SU-DHL-6 (cell line): ENCODE measurements around the gene ACAP3.

Experiments
- H2AFZ ChIP-seq: fragments of 200-600 bp; sonication (generic); 2 replicates; pipeline ENCODE4 v1.6.1; 2014; ENCODE audit warnings: low read depth, mild to moderate bottlenecking, moderate library complexity, mixed read lengths, antibody characterized with exemption, low read length; ENCODE audit not compliant: severe bottlenecking
- H3F3A ChIP-seq: fragments of 200-600 bp; shearing (Covaris generic); 2 replicates; pipeline ENCODE4 v1.6.0; 2016; ENCODE audit warnings: antibody characterized with exemption, mild to moderate bottlenecking; ENCODE audit not compliant: insufficient read depth
- H3K27ac ChIP-seq: fragments of 200-600 bp; sonication (generic); 2 replicates; pipeline ENCODE4 v1.5.1; 2016; ENCODE audit warnings: low read depth, mild to moderate bottlenecking, low read length, moderate library complexity, mixed read lengths
- H3K27me3 ChIP-seq: fragments of 200-600 bp; sonication (generic), shearing (Covaris generic); 2 replicates; pipeline ENCODE4 v1.6.0; 2014; ENCODE audit warnings: mild to moderate bottlenecking, low read length
- H3K36me3 ChIP-seq: fragments of 200-600 bp; sonication (generic); 2 replicates; pipeline ENCODE4 v1.6.1; 2014; ENCODE audit warnings: mild to moderate bottlenecking, low read length, mixed read lengths
- H3K4me2 ChIP-seq: fragments of 300-600, 200-600 bp; shearing (Covaris generic), sonication (generic); 2 replicates; pipeline ENCODE4 v1.6.0; 2014; ENCODE audit warnings: low read length, low read depth, mild to moderate bottlenecking; ENCODE audit not compliant: poor library complexity, severe bottlenecking
- H3K4me3 ChIP-seq: fragments of 200-600 bp; sonication (generic); 2 replicates; pipeline ENCODE4 v1.5.1; 2014; ENCODE audit warnings: antibody characterized with exemption, low read length, mild to moderate bottlenecking, mixed read lengths; ENCODE audit not compliant: insufficient read depth, poor library complexity, severe bottlenecking
- H3K79me2 ChIP-seq: fragments of 200-600 bp; sonication (generic); 2 replicates; pipeline ENCODE4 v1.6.1; 2014; ENCODE audit warnings: mild to moderate bottlenecking, low read length, moderate library complexity; ENCODE audit not compliant: insufficient read depth
- H3K9ac ChIP-seq: fragments of 200-600 bp; sonication (generic); 2 replicates; pipeline ENCODE4 v1.7.0; 2014; ENCODE audit warnings: mild to moderate bottlenecking, low read length
- H3K9me2 ChIP-seq: fragments of 200-600 bp; sonication (generic); replicated peaks from 2 replicates; pipeline ENCODE4 v1.6.1; 2014; ENCODE audit warnings: low read length; ENCODE audit not compliant: insufficient read depth
- H3K9me3 ChIP-seq: fragments of 200-600 bp; sonication (generic); 2 replicates; pipeline ENCODE4 v1.6.1; 2014; ENCODE audit warnings: low read length, mixed read lengths; ENCODE audit not compliant: insufficient read depth
- H4K20me1 ChIP-seq: fragments of 200-600 bp; sonication (generic); 2 replicates; pipeline ENCODE4 v1.6.1; 2014; ENCODE audit warnings: low read depth, mild to moderate bottlenecking, antibody characterized with exemption, low read length, moderate library complexity, mixed read lengths
- EZH2phosphoT487 ChIP-seq: fragments of 200-600 bp; sonication (generic), shearing (Covaris generic); conservative IDR thresholded peaks from 2 replicates; pipeline ENCODE4 v1.6.1; 2018; ENCODE audit warnings: mild to moderate bottlenecking, antibody characterized with exemption, low read length, moderate library complexity, mixed read lengths
- TF ChIP-seq, protein P1 (sequence below): fragments of 200-600 bp; sonication (generic); IDR thresholded peaks from one replicate; pipeline ENCODE4 v1.5.1; 2017; ENCODE audit warnings: antibody characterized with exemption, mild to moderate bottlenecking, low read length, moderate library complexity; ENCODE audit not compliant: insufficient read depth, poor library complexity, severe bottlenecking

ACAP3 gene

DNA sequence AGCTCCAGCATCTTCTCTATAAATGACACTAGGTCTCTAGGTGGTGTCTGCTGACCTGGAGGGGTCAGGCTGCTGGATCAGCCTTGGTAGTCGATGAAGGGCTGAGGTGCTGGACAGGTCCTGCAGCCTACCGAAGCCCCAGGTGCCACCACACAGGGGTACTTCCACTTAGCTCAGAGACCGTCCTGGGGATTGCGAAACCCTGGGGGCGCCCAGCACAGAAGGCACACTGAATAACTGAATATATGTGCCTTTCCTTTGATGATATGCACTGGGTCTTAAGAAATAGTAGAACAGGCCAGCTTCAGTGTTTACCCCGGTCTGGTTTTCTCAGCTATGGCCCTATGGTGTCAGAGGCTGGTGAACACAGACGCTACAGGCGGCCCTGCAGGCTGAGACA lies 45.0 kb downstream of the ACAP3 start:
- H3K27ac ChIP-seq, result no peak overlapping the region

DNA sequence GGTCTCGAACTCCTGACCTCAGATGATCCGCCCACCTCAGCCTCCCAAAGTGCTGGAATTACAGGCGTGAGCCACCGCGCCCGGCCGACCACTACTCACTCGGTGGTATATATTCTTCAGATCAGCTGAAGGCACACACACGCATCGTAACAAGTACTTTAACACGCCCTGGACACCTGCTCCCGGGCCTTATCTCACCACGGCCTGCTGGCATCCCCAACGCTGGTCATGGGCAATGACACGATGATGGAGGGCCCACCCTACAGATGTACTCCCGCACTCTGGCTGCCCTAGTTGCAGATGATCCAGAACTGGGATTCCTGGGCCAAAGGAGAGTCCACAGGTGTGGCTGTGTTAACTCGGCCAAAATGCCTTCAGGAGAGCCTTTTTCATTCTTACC lies 45.7 kb downstream of the ACAP3 start:
- H3K27ac ChIP-seq, result no peak overlapping the region
- TF ChIP-seq, protein P1, sequence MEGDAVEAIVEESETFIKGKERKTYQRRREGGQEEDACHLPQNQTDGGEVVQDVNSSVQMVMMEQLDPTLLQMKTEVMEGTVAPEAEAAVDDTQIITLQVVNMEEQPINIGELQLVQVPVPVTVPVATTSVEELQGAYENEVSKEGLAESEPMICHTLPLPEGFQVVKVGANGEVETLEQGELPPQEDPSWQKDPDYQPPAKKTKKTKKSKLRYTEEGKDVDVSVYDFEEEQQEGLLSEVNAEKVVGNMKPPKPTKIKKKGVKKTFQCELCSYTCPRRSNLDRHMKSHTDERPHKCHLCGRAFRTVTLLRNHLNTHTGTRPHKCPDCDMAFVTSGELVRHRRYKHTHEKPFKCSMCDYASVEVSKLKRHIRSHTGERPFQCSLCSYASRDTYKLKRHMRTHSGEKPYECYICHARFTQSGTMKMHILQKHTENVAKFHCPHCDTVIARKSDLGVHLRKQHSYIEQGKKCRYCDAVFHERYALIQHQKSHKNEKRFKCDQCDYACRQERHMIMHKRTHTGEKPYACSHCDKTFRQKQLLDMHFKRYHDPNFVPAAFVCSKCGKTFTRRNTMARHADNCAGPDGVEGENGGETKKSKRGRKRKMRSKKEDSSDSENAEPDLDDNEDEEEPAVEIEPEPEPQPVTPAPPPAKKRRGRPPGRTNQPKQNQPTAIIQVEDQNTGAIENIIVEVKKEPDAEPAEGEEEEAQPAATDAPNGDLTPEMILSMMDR, result no peak
- TF ChIP-seq EZH2phosphoT487, result no peak
- no peaks in the 10 kb centered on the region for H3F3A ChIP-seq
- no peak overlapping the region for H3K9ac ChIP-seq
- H3K79me2 ChIP-seq, result no peaks in the 10 kb centered on the region; the same call in none of the 2 replicates
- no peak overlapping the region for H3K4me2 ChIP-seq
- no peaks in the 10 kb centered on the region for H3K9me3 ChIP-seq
- no peak overlapping the region for H3K4me3 ChIP-seq
- H3K36me3 ChIP-seq, result no peaks in the 10 kb centered on the region
- H3K27me3 ChIP-seq, result no peaks in the 10 kb centered on the region
- no peaks in the 10 kb centered on the region for H4K20me1 ChIP-seq
- no peaks in the 10 kb centered on the region for H3K9me2 ChIP-seq
- H2AFZ ChIP-seq, result no peak overlapping the region

More for the DNA sequence above, 45.0 kb downstream of the ACAP3 start:
- H3K36me3 ChIP-seq, result no peaks in the 10 kb centered on the region
- H3F3A ChIP-seq, result no peaks in the 10 kb centered on the region
- H3K4me2 ChIP-seq, result no peak overlapping the region
- no peak overlapping the region for H2AFZ ChIP-seq
- TF ChIP-seq, protein P1, result no peak
- TF ChIP-seq EZH2phosphoT487, result no peak
- H3K4me3 ChIP-seq, result no peak overlapping the region
- H3K9me2 ChIP-seq, result no peaks in the 10 kb centered on the region
- no peaks in the 10 kb centered on the region for H3K9me3 ChIP-seq
- no peaks in the 10 kb centered on the region for H4K20me1 ChIP-seq
- H3K9ac ChIP-seq, result no peak overlapping the region
- no peaks in the 10 kb centered on the region for H3K27me3 ChIP-seq
- no peaks in the 10 kb centered on the region; the same call in none of the 2 replicates for H3K79me2 ChIP-seq

DNA sequence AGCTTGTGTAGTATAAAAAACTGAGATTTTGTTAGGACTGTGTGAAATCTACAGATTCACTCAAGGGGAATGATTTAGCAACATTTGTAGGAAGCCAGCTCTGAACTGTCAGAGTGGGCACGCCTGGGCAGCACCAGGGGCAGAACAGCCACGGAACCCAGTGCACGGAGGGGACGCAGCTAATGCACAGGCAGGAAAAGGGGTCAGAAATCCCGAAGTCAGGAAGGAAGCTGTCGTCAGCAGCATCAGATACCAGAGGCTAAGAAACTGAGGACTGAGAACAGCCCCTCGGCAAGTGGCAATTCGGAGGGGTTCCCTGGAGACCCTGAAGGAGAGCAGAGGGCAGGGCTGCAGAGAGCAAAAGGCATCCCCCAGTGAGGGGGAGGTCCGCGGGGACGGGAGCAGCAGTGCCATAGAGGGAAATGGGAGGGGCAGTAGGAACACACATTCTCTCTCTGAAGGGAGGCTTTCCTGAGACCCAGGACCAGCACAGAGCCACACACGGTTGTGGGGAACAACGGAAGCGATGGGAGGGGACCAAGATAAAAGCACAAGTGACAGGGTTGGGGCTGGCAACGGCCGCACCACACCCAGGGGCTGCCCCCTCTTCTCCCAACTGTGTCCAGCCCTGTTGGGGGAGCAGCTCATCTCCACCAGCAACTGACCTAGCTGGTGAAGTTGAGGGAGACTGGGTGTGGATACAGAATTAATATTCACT lies 46.7 kb downstream of the ACAP3 start:
- H3K4me2 ChIP-seq, result no peak overlapping the region
- no peaks in the 10 kb centered on the region for H3F3A ChIP-seq
- no peaks in the 10 kb centered on the region for H3K36me3 ChIP-seq
- no peaks in the 10 kb centered on the region for H3K9me3 ChIP-seq
- H3K9me2 ChIP-seq, result no peaks in the 10 kb centered on the region
- no peak overlapping the region for H3K27ac ChIP-seq
- no peak overlapping the region for H2AFZ ChIP-seq
- H3K4me3 ChIP-seq, result no peak overlapping the region
- TF ChIP-seq, protein P1, result no peak
- no peak for TF ChIP-seq EZH2phosphoT487
- H4K20me1 ChIP-seq, result no peaks in the 10 kb centered on the region
- H3K79me2 ChIP-seq, result no peaks in the 10 kb centered on the region; the same call in none of the 2 replicates
- H3K27me3 ChIP-seq, result no peaks in the 10 kb centered on the region
- no peak overlapping the region for H3K9ac ChIP-seq
